HG02973 (cell line): ENCODE results near the gene MET.
A peak's percentile ranks its signal among the peaks of the same experiment; 100 is the strongest.

Source experiments
- ATAC-seq: cut with Tn5 transposase; IDR thresholded peaks from one replicate; pipeline ENCODE4 v1.9.1; 2021; ENCODE audit warnings: moderate library complexity; ENCODE audit not compliant: unreplicated experiment

The MET gene

DNA sequence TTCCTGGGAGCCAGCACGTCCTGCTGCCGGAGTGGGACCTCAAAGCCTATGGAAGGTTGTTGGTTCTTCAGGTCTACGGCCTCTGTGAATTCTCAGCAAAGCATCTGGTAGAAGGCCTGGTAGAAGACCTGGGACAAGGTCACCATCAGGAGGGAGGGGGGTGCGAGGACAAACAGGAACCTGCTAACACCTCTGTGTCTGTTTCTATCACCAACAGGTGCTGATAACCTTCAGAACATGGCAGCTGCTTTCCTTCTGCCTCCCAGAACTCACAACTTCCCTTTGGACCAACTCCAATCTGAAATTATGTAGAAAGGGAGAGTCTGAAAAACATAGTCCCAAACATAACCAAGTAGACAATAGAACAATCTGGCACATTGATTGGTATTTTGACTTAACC, 8.3 kb upstream of the MET start:
- no peak for ATAC-seq

GRCh38 chr7:116665332-116665996, 6.5 kb upstream of the MET start:
- no peak for ATAC-seq

DNA sequence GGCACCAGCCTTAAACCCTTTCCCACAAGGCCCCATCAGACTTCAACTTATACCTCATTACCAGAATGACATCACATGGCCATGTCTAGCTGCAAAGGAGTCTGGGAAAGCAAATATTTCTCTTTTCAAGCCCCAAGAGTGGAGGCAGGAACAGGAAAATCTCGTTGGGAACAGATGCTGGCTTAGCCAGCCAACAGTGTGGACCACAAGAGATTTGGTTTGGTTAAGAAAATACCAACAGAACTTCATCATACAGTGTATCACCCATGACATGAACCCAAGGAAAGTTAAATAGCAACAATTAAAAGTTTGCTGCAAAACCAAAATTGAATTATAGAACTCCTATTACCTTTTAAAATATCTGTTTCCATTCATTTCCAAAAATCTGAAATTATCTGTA, 2.2 kb upstream of the MET start:
- no peak for ATAC-seq

GRCh38 chr7:116670409-116671015, 1.5 kb upstream of the MET start:
- no peak for ATAC-seq

DNA sequence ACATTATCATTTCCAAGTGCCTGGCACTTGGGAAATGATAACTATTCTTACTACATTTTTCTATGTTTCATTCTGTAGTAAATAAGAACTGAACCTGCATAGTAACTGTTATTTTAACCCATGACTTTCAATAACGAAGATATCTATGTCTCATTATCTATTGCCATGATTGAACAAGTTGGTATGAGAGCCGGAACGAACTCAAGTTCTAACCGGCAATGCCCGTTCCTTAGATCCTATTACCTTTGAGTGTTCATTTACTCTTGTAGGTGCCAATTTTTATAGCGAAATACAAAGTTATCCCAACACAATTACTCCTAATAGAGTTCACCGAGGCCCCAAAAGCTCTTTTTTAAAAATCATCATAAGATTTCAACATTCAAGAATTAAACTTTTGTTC, 885 bp upstream of the MET start:
- ATAC-seq, result no peak

DNA sequence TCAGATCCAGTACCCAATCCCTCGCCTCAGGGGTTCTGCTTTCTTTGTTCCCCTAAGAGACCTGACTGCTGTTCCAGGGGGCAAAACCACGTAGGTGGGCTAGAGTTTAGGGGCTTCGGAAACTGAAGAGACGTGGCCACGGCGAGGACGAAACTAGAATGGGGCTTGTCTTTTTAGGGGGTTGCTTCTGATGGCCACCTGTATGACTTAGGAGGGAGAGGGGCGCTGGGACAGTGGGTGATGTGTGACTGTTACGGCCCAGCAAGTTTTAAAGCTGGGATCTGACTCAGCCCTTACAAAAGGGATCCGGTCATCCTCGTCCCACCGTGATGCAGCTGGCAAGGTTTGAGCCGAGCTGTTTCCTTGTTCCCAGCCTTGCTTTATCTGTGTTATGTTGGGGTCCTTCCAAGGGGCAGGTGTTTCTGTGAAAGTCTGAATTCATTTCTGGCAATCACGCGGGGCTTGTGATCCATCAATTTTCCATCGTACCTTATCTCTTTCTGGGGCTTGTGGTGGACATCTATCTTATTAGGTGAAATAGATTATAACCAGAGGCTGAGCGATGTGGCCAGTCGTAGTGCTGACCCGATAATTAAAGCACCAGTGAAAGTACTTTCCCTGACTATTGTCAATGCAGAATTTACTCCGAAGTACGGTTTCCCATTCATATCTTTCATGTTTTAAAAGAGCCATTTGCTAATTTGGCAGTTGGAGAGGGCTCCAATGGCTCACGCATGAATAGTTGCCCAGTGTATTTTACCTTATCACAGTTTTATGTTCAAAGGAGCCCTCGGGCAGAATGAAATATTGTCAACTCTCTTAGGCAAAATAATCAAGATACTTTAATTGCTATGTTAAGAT, 830 bp downstream of the MET start:
- no peak for ATAC-seq

DNA sequence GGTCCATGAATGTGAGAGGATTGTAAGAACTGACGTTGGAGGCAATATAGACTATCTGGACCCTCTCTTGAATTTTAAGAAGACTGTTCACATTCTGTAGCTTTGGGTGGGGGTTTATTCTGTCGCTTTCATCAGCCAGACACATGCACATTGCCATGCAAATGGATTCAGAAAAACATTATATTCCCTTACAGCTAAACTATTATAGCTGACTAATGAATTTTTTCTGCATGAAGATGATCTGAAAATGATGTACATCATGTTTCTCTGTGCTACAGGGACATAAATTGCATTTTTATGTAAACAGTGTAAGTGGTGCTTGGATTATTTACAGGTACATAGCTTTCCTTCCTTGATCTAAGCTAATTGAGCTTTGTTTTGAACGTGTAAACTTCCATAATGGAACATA, 1.5 kb downstream of the MET start:
- ATAC-seq, result no peak

DNA sequence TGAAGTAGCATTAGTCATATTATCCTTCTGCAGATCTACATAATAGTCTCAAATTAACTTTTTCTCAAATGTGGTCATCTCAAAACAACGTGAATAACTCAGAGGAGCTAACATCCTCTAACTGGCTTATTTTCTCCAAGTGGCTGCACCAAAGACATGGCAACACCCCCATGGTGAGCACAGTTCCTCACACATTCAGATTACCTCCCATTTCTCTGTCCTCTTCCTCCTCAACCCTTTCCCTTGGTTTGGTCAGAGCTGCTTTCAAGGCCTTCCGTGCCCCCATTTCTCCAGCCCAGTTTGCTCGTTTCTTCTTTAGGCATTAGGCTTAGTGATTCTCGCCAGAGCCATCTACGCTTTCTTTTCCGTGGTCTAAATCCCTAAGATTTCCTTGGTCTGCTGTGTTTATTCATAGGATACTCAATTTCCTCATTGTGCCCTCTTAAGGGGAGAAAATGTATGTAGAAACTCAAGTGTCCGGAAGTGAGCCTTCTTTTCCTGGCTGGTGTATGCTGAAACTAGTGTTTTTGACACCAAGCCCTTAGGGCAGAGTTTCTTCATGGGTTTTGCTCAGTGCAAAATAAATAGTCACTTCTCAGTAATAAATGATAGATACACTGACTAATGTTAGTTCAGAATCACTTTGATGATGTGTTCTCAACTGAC, 2.6 kb downstream of the MET start:
- ATAC-seq, result no peak

- no peak for ATAC-seq
These were observed 3.9 kb downstream of the MET start for GRCh38 chr7:116675812-116676355.

DNA sequence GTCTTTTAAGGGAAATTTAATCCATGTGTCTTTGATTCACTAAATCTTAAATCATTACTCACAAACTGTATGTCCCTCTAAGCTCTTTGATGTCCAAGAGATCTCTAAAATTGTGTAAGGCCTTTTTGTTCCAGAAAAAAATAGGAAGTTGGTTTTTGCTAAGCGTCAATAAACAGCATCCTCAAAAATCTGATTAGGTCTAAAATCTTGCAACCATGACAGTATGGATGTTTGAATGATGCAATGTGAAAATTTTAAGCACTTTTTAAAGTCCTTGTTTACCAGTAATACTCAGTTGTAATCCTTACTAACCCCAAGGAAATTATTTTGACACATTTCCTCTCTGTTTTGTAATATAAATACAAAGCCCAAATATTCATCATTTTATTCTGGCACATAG, 6.8 kb downstream of the MET start:
- ATAC-seq, result no peak

DNA sequence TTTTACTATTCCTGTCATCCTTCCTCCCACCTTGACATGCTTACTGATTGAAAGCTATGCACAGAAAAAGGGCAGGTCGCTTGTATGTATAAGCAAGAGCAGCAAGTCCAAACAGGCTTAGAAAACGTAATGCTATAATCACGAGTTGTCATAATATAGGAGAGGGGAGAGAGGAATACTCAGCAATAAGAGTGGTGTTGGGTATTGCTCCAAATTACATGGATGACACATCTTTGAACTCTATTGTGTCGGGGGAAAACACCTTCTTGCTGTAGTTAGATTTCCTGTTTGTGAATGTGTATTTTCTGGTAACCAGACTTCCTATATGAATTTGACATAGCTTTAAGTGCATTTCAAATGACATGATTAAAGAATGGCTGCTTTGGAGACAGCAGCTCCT, 7.5 kb downstream of the MET start:
- ATAC-seq, result peak; percentile 61

- ATAC-seq, result peak; percentile 99
These were observed 11.8 kb downstream of the MET start for GRCh38 chr7:116683786-116684185.

DNA sequence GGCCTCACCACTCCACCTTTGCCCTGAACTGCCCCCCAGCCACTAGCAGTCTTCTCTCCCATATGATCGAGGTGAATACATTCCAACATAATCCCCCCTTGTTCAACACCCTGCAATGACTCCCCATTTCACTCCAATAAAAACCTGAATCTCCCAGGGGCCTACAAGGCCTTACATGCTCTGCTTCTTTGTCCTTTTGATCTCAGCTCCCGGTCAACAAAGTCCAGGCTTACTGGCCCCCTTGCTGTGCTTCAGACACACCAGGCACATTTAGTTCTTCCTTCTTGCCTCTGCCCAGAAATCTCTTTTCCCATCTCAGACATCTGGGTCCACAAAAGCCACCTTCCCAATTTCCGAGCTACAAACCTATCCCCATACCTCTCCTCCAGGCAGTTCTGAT, 14.0 kb downstream of the MET start:
- ATAC-seq, result no peak

GRCh38 chr7:116686812-116687419, 14.9 kb downstream of the MET start:
- no peak for ATAC-seq

GRCh38 chr7:116687801-116688201, 15.8 kb downstream of the MET start:
- ATAC-seq, result no peak

- no peak for ATAC-seq
These were observed 17.8 kb downstream of the MET start for GRCh38 chr7:116689790-116690259.

DNA sequence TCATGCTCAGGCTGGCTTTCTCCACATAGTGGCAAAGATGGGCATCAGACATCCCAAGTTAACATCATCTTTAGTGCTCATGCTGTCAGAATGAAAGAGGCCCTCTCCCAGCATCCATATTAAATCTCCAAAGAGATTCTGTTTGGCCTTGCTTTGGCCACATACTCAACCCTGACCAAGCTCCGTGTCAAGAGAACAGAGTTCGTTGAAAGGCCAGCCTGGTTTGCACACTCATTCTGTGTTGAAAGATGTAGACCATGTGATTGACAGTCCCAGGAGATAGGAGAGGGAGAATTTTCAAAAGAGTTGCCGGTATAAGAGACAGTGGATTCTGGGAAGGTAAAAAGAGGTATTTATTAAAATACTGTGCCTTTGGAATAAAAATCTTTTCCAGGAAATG, 19.7 kb downstream of the MET start:
- no peak for ATAC-seq

DNA sequence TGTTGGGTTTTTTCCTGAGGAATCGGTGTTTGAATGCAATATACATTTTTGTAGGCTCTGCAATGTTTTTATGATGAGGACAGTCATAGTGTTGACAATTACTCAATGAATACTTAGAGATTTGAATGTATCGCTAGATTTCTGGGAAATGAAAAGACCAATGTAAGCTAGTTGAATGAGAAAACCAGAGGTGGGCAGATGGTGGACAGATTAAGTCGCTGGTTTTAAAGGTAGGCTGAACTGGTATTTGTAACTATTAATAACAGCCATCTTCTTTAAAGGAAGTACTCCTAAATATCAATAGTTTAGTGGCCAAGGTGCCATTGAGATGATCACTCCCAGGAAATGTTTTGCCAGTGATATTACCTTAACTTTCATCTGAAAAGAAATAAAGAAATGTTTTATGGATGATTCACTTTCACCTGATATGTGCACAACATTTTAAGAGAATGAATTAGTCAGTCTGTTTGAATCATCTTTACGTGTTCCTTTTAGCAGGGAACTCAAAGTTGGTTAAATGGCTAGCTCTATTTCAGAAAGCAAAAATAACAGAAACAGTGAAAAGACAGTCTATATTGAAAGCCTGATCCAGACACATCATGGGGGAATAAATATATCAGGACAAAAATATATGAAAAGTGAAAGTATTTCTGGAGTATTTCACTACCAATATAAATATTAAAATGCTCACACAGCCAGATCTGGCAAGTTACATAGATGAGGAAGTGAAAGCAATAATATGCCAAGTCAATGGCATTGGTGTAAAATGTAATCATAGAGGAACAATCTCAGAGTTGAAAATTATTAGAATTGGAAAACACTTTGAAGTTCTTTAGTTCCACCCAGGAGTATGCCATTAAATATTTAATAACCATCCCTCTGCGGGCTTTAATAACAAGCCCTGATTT, 20.7 kb downstream of the MET start:
- ATAC-seq, result no peak

GRCh38 chr7:116696707-116697106, 24.7 kb downstream of the MET start:
- ATAC-seq, result no peak

DNA sequence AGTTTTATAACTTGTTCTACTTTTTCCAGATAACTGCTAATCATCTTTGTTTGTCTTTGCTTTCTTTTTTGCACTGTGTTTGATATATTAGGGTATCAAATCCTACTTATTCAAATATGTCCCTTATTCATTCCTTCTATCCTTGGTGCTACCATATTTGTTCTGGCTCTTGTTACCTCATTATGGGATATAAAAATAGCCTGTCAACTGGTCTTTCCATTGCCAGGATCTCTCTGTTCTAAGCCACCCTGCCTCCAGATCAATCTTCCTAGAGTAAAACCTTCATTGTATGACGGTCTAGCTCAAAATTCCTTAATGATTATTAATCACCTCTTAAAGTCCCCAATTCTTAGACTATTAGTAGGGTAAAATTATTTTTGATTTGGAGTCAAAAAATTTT, 25.2 kb downstream of the MET start:
- no peak for ATAC-seq
